Vagina (tissue), 2 donors: ENCODE results near the gene YEATS4.

Experiments used
- POLR2A ChIP-seq, 2 donors: fragments of 450-650 bp; IDR thresholded peaks; one replicate each; pipeline ENCODE4 v1.6.1; 2017; ENCODE audit warnings: antibody characterized with exemption in 2 of 2, mild to moderate bottlenecking in 2 of 2, moderate library complexity in 2 of 2
- POLR2AphosphoS5 ChIP-seq, 2 donors: sonication (generic); formaldehyde crosslinking; IDR thresholded peaks; one replicate each; pipeline ENCODE4 v1.9.0; 2017; ENCODE audit warnings: antibody characterized with exemption in 2 of 2, mild to moderate bottlenecking in 2 of 2, low read depth in 1 of 2; ENCODE audit not compliant: insufficient read depth in 1 of 2

DNA sequence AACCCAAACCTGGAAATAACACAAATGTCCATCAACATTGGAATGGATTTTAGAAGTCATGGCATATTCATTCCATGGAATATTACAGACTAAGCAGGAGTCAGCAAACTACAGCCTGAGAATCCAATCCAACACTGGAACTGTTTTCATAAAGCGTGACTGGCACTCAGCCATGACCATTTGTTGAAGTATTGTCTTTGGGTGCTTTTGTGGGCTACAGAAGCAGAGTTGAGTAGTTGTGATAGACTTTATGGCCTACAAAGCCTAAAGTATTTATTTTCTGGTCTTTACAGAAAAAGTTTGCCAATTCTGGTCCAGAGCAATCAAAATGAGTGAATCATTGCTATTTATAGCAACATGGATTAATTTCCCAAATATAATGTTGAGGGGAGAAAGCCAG is 76.1 kb downstream of the YEATS4 start:
- TF ChIP-seq POLR2A (IDR thresholded peaks at IDR 0.05) (no peak), POLR2AphosphoS5 (IDR thresholded peaks at IDR 0.05; ENCODE audit: insufficient read depth in 1 of 2, low read depth in 1 of 2) (no peak)
